Placental pericyte (primary cell): ENCODE data around the gene C19orf12. TPM values are rescaled to one million over a fixed set of nuclear protein-coding genes. Genes with fewer than 3 reads are reported as not detected.

Experiments used
- total RNA-seq: library from RNA; depleted of rRNA; stranded (reverse); fragments of >200 nt; gene quantifications from 2 replicates; pipeline ENCODE4 v1.2.3, GENCODE V29; 2012

Gene C19orf12
- 19.7 and 39.8 TPM in 2 replicates for total RNA-seq

DNA sequence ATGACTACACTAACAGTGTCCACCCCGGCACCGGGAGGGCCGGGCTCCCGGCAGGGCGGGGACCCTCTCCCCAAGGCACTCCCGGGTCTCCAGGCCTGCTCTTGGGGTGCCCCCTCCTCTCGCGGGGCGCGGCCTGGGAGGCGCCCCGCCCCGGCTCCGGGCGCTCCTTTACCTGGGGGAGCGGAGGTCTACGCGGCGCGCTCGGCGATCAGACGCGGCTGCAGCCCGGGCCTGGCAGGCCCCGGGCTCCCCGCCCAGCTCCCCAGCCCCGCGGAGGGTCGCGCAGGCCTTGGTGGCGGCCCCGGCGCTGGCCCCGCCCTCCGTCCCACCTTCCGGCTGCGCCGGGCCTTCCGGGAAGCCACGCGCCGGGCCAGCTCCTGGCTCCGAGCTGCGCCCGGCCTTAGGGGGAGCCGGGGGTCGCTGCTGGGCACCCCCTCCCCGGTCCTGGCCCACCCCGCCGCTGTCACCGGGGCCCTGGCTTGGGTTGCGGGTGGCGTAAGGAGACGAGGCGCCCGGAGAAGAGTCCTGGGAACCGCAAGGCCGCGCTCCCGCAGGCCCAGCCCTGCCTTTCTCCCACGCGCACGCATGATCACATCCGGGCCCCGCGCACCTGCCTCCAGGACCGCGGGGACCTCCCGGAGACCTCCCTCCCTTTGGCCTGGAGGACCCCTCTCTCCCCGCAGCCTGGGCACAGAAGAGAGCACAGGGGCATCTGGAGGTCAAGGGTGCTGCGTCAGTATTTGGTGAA is at the start of gene C19orf12:
Gene C19orf12 (minus strand): TSS at position 309 of the 748 bp plus-strand sequence. CDS start 6,848 bp downstream, outside the sequence.

DNA sequence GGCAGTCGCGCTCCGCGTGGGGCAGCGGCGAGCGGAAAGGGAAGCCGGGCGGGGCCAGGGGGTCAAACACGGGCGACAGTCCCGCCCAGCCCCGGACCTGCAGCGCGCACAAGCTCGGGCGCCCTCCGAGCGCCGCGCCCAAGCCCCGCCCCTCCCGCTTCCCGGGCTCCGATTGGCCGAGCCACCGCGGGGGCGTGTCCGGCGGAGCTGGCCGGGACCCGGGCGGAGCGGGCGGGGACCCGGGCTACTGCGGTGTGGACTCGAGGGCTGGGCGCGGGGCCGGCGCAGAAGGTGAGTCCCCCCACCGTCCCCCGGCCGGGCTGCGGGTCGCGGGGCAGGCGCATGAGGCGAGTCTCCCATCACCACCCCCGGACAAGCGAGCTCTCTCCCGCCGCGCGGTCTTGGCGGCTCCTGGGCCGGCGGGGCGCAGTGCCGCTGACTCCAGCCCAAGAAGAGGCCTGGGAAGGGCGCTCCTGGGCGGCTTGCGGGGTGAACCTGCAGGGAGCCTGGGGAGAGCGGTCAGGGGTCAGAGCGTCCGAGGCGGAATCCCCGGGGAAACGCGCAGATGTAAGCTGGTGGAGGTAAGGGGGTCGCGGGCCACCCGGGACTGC is 49.7 kb downstream of the C19orf12 start, which contains the start of gene PLEKHF1:
Gene PLEKHF1 (plus strand): TSS at position 247 of the 611 bp plus-strand sequence. CDS start 8,379 bp downstream, outside the sequence.

Other genes starting within 250 kb of the C19orf12 start
- not detected in 2 replicates for gene VSTM2B, start 189.3 kb downstream of the C19orf12 start, total RNA-seq
- gene POP4, start 109.0 kb downstream of the C19orf12 start, total RNA-seq, result 58.6 and 81.2 TPM in 2 replicates
- gene PLEKHF1, start 49.8 kb downstream of the C19orf12 start, total RNA-seq, result 11.6 and 28.2 TPM in 2 replicates
- 5.3 and 8.6 TPM in 2 replicates for gene CCNE1, start 96.7 kb upstream of the C19orf12 start, total RNA-seq
- gene URI1, start 227.0 kb upstream of the C19orf12 start, total RNA-seq, result 48.5 and 57.8 TPM in 2 replicates